Suprapubic skin (tissue), 4 donors: ENCODE data around the gene ATG5.

Experiments used
- CTCF ChIP-seq, 2 donors: fragments of 200-600 bp in 1 of 2; fragments of 450-650 bp in 1 of 2; sonication (generic) in 1 of 2; IDR thresholded peaks; one replicate each; pipeline ENCODE4 v1.5.1; 2016 to 2019; ENCODE audit warnings: antibody characterized with exemption in 2 of 2, mild to moderate bottlenecking in 1 of 2, moderate library complexity in 1 of 2
- POLR2A ChIP-seq, 2 donors: fragments of 450-650 bp; IDR thresholded peaks; one replicate each; pipeline ENCODE4 v1.6.1; 2017; ENCODE audit warnings: antibody characterized with exemption in 2 of 2, mild to moderate bottlenecking in 2 of 2, moderate library complexity in 2 of 2
- POLR2AphosphoS5 ChIP-seq, 3 donors: sonication (generic); formaldehyde crosslinking; IDR thresholded peaks; one replicate each; pipeline ENCODE4 v1.6.1; 2017; ENCODE audit warnings: antibody characterized with exemption in 3 of 3

- TF ChIP-seq CTCF (IDR thresholded peaks at IDR 0.05) (no peak), POLR2A (IDR thresholded peaks at IDR 0.05) (no peak), POLR2AphosphoS5 (IDR thresholded peaks at IDR 0.05) (no peak)
These were observed 180.4 kb downstream of the ATG5 start for GRCh38 chr6:106145144-106145543.
